Mesothelial cell of epicardium (in vitro differentiated cells): Measurements from ENCODE around the gene BNIP2. TPM values are rescaled to one million over a fixed set of nuclear protein-coding genes. Genes with fewer than 3 reads are reported as not detected.

Experiments used
- DNase-seq, 2 experiments: peaks; one replicate each; pipeline ENCODE4 v3.0.0; 2021; ENCODE audit warnings: low spot score in 2 of 2; ENCODE audit not compliant: unreplicated experiment in 2 of 2
- H3K27ac Mint-ChIP-seq: 2 replicates; pipeline ENCODE4 v1.8.0; 2021; ENCODE audit warnings: mixed read lengths
- H3K27me3 Mint-ChIP-seq: 2 replicates; pipeline ENCODE4 v1.8.0; 2021; ENCODE audit warnings: low read depth, mixed read lengths
- H3K36me3 Mint-ChIP-seq: 2 replicates; pipeline ENCODE4 v1.8.0; 2021; ENCODE audit warnings: mixed read lengths
- H3K4me1 Mint-ChIP-seq: 2 replicates; pipeline ENCODE4 v1.8.0; 2021; ENCODE audit warnings: mixed read lengths
- H3K4me3 Mint-ChIP-seq: 2 replicates; pipeline ENCODE4 v1.8.0; 2021; ENCODE audit warnings: mild to moderate bottlenecking, moderate library complexity, mixed read lengths
- H3K9me3 Mint-ChIP-seq: 2 replicates; pipeline ENCODE4 v1.8.0; 2021; ENCODE audit warnings: mixed read lengths
- total RNA-seq: library from RNA; stranded (reverse); gene quantifications from 3 replicates; pipeline ENCODE4 v1.2.1, GENCODE V29; 2021
- TF ChIP-seq, protein P1 (sequence below): fragments of 200-600 bp; sonication (generic); IDR thresholded peaks from one replicate; pipeline ENCODE4 v1.5.0; 2021; ENCODE audit warnings: antibody characterized with exemption; ENCODE audit not compliant: unreplicated experiment

BNIP2 gene
- total RNA-seq, 1 donor from 2014 or later = 69.6 TPM

DNA sequence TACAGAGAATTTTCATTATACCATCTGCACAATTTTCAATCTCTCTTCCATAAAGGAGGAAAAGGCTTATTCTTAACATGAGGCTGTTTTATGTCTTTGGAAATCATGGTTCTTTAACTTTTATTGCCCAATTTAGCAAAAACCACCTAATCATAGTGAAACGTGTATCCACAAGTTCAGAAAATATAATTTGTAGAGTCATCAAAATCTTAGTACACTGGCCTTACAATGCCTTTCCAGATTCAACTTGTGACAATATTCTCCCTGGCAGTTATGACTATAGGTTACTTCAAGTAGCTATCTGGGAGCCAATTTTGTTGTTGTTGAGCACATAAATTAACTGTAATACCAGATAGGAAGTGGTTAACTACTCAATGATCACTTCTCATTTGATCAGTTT lies 10.9 kb downstream of the BNIP2 start:
- TF ChIP-seq, protein P1, sequence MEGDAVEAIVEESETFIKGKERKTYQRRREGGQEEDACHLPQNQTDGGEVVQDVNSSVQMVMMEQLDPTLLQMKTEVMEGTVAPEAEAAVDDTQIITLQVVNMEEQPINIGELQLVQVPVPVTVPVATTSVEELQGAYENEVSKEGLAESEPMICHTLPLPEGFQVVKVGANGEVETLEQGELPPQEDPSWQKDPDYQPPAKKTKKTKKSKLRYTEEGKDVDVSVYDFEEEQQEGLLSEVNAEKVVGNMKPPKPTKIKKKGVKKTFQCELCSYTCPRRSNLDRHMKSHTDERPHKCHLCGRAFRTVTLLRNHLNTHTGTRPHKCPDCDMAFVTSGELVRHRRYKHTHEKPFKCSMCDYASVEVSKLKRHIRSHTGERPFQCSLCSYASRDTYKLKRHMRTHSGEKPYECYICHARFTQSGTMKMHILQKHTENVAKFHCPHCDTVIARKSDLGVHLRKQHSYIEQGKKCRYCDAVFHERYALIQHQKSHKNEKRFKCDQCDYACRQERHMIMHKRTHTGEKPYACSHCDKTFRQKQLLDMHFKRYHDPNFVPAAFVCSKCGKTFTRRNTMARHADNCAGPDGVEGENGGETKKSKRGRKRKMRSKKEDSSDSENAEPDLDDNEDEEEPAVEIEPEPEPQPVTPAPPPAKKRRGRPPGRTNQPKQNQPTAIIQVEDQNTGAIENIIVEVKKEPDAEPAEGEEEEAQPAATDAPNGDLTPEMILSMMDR = no peak
- no peaks in the 10 kb centered on the region for H3K9me3 Mint-ChIP-seq
- H3K27ac Mint-ChIP-seq = no peak overlapping the region
- DNase-seq = no peak
- no peak overlapping the region for H3K4me3 Mint-ChIP-seq
- H3K36me3 Mint-ChIP-seq = peaks cover 45% of the 10 kb centered on the region
- H3K4me1 Mint-ChIP-seq = no peaks in the 10 kb centered on the region
- no peaks in the 10 kb centered on the region for H3K27me3 Mint-ChIP-seq

GRCh38 chr15:59676565-59676964 lies 12.6 kb downstream of the BNIP2 start:
- TF ChIP-seq, protein P1 = no peak
- H3K9me3 Mint-ChIP-seq = no peaks in the 10 kb centered on the region
- H3K27me3 Mint-ChIP-seq = no peaks in the 10 kb centered on the region
- H3K4me3 Mint-ChIP-seq = no peak overlapping the region
- DNase-seq = no peak
- peaks cover 46% of the 10 kb centered on the region for H3K36me3 Mint-ChIP-seq
- H3K27ac Mint-ChIP-seq = no peak overlapping the region
- no peaks in the 10 kb centered on the region for H3K4me1 Mint-ChIP-seq

DNA sequence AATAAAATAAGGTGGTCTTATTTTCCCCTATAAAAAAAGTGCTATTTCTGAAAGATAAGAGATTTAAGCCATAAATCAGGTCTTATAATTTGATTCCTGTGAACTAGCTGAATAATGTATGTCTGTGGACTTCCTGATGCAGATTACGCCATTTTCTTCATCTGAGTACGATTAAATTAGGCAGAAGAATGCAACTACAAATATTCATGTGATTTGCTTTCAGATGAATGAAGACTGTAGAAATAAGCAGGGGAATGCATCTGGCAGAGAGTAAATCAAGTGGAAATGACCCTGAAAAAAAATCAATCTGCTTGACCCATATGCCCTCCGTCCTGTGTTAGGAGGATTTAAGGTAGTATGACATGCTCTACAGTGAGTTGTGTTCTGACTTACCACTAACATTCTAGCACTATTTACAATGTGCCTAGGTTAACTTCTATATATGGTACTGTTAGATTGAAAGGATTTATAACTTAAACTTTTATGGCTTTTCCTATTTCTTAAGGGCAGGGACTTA lies 14.7 kb downstream of the BNIP2 start:
- Mint-ChIP-seq H3K27ac (no peak overlapping the region), H3K9me3 (no peaks in the 10 kb centered on the region), H3K27me3 (no peaks in the 10 kb centered on the region), H3K36me3 (peaks cover 53% of the 10 kb centered on the region), H3K4me3 (no peak overlapping the region), H3K4me1 (no peaks in the 10 kb centered on the region)
- TF ChIP-seq, protein P1 = no peak
- no peak for DNase-seq

GRCh38 chr15:59668556-59668955 lies 20.6 kb downstream of the BNIP2 start:
- Mint-ChIP-seq H3K4me3 (no peak overlapping the region), H3K9me3 (no peaks in the 10 kb centered on the region), H3K27me3 (no peaks in the 10 kb centered on the region), H3K4me1 (no peaks in the 10 kb centered on the region), H3K27ac (no peak overlapping the region), H3K36me3 (peaks cover 29% of the 10 kb centered on the region)
- no peak for DNase-seq
- TF ChIP-seq, protein P1 = no peak

DNA sequence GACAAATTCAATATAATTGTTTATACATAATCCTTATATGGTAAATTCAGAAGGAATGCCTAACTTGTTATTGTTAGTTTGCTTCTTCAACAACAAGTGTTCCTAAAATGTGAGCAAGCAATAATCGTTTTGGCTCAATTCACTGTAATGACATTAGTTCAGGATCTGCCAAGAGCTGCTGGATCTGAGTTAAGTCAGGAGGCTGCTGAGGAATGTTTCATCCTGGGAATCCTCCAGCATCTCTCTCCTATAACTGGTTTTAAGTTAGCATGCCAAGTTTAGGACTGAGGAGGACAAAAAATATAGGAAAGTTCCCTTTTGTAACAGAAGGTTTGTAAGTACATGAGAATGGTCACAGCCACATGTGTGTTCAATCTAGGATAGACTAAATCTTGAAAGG lies 26.9 kb downstream of the BNIP2 start:
- no peak for DNase-seq
- TF ChIP-seq, protein P1 = no peak
- Mint-ChIP-seq H3K36me3 (peaks cover 8% of the 10 kb centered on the region), H3K4me3 (no peak overlapping the region), H3K27ac (no peak overlapping the region), H3K27me3 (no peaks in the 10 kb centered on the region), H3K9me3 (no peaks in the 10 kb centered on the region), H3K4me1 (peaks cover 3% of the 10 kb centered on the region)

- no peak for DNase-seq
- no peak overlapping the region for H3K27ac Mint-ChIP-seq
- no peaks in the 10 kb centered on the region for H3K27me3 Mint-ChIP-seq
- no peak overlapping the region for H3K4me3 Mint-ChIP-seq
- H3K36me3 Mint-ChIP-seq = peaks cover 8% of the 10 kb centered on the region
- TF ChIP-seq, protein P1 = no peak
- no peaks in the 10 kb centered on the region for H3K9me3 Mint-ChIP-seq
- peaks cover 3% of the 10 kb centered on the region for H3K4me1 Mint-ChIP-seq
These were observed 29.8 kb downstream of the BNIP2 start for GRCh38 chr15:59659366-59659765.
